MM.1S (cell line): ENCODE measurements around the gene LYRM4.

Experiments used
- EZH2 ChIP-seq: fragments of 300-600 bp; sonication (generic); optimal IDR thresholded peaks from 2 replicates; pipeline ENCODE3; 2017; ENCODE audit warnings: low read depth, mild to moderate bottlenecking, antibody characterized with exemption, low read length, mixed read lengths
- EZH2phosphoT487 ChIP-seq: fragments of 300-600 bp; sonication (generic); IDR thresholded peaks from 2 replicates; pipeline ENCODE4 v1.6.1; 2018; ENCODE audit warnings: antibody characterized with exemption, low read length
- TF ChIP-seq, protein P1 (sequence below): fragments of 300-600 bp; sonication (generic); IDR thresholded peaks from 2 replicates; pipeline ENCODE4 v1.5.1; 2016; ENCODE audit warnings: antibody characterized with exemption, low read length, mixed read lengths

DNA sequence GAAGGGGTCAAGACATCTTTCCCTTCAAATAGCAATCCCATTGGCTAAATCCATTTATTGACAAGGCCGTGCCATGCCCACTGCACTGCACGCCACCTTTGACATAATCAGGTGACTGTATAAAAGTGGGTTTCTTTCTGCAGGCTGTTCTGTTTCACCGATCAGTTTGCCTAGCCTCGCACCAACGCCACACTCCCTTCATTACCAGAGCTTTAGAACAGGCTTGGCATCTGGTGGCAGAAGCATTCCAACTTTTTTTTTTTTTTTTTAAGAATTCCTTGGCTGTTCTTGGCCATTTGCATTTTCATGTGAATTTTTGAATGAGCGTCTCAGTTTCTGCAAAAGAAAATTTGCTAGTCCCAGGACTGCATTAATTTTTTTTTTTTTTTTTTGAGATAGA lies 97.5 kb downstream of the LYRM4 start:
- TF ChIP-seq, protein P1, sequence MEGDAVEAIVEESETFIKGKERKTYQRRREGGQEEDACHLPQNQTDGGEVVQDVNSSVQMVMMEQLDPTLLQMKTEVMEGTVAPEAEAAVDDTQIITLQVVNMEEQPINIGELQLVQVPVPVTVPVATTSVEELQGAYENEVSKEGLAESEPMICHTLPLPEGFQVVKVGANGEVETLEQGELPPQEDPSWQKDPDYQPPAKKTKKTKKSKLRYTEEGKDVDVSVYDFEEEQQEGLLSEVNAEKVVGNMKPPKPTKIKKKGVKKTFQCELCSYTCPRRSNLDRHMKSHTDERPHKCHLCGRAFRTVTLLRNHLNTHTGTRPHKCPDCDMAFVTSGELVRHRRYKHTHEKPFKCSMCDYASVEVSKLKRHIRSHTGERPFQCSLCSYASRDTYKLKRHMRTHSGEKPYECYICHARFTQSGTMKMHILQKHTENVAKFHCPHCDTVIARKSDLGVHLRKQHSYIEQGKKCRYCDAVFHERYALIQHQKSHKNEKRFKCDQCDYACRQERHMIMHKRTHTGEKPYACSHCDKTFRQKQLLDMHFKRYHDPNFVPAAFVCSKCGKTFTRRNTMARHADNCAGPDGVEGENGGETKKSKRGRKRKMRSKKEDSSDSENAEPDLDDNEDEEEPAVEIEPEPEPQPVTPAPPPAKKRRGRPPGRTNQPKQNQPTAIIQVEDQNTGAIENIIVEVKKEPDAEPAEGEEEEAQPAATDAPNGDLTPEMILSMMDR: no peak
- TF ChIP-seq EZH2 (no peak), EZH2phosphoT487 (no peak)
